ENCODE data around the gene KIF2A.

Gene KIF2A

GRCh38 chr5:62340392-62340791 lies 34.4 kb downstream of the KIF2A start:
- Histone ChIP-seq H3K4me1 (ENCODE audit: insufficient read depth, poor library complexity, severe bottlenecking) (no peaks in the 10 kb centered on the region), H3K27ac (ENCODE audit: poor library complexity, severe bottlenecking) (no peak overlapping the region), H3K27me3 (ENCODE audit: insufficient read depth, poor library complexity, severe bottlenecking) (no peaks in the 10 kb centered on the region), H3K9me3 (ENCODE audit: severe bottlenecking) (no peaks in the 10 kb centered on the region), H3K4me3 (ENCODE audit: severe bottlenecking) (no peak overlapping the region), H3K36me3 (ENCODE audit: low read depth) (peaks cover 5% of the 10 kb centered on the region; the same call in 1 of the 2 replicates)
- DNase-seq (ENCODE audit: low spot score) = no peak
- peak; percentile 10 for TF ChIP-seq CTCF (IDR thresholded peaks at IDR 0.05; ENCODE audit: poor library complexity, severe bottlenecking)
- ATAC-seq (ENCODE audit: low read depth) = no peak

- no peak for ATAC-seq (ENCODE audit: low read depth)
- H3K27ac ChIP-seq (ENCODE audit: poor library complexity, severe bottlenecking) = no peak overlapping the region
- H3K36me3 ChIP-seq (ENCODE audit: low read depth) = peaks cover 9% of the 10 kb centered on the region
- H3K27me3 ChIP-seq (ENCODE audit: insufficient read depth, poor library complexity, severe bottlenecking) = no peaks in the 10 kb centered on the region
- no peak for DNase-seq (ENCODE audit: low spot score)
- TF ChIP-seq CTCF (IDR thresholded peaks at IDR 0.05; ENCODE audit: poor library complexity, severe bottlenecking) = no peak
- no peak overlapping the region for H3K4me3 ChIP-seq (ENCODE audit: severe bottlenecking)
- no peaks in the 10 kb centered on the region for H3K4me1 ChIP-seq (ENCODE audit: insufficient read depth, poor library complexity, severe bottlenecking)
- no peaks in the 10 kb centered on the region for H3K9me3 ChIP-seq (ENCODE audit: severe bottlenecking)
Observed at GRCh38 chr5:62340979-62341378, 35.0 kb downstream of the KIF2A start.

DNA sequence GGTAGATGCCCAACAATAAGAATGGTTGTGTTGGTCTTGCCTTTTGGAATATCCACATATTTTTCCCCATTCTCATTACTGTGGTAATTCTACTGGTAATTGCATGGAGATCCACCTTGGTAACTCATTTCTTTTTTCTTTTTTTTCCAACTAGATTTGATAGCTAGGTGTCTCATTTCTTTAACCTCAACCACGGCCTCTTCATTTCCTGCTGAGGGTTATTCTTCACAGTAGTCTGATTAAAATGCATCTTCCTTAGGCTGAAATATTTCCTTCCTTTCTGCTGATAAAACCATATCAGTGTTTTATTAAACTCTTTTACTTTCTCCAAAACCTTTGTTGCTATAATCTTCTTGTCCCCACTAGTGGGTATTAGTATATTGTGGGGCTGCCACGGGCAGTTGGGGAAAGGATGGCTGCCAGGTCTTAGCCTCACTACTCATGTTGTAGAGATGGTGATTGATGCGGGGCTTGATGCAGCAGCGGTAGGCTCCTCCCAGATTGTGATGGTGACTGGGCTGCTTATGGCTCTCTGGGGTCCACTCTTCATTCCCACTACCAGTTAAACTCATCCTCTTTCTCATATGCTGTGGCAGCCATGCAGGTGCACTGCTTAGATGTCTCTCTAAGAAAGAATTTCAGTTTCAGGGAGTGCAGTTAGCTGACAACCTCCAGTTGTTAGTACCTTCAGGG lies 35.9 kb downstream of the KIF2A start:
- Histone ChIP-seq H3K27me3 (ENCODE audit: insufficient read depth, poor library complexity, severe bottlenecking) (no peaks in the 10 kb centered on the region), H3K4me1 (ENCODE audit: insufficient read depth, poor library complexity, severe bottlenecking) (no peaks in the 10 kb centered on the region), H3K9me3 (ENCODE audit: severe bottlenecking) (no peaks in the 10 kb centered on the region), H3K4me3 (ENCODE audit: severe bottlenecking) (no peak overlapping the region), H3K36me3 (ENCODE audit: low read depth) (peaks cover 17% of the 10 kb centered on the region), H3K27ac (ENCODE audit: poor library complexity, severe bottlenecking) (no peak overlapping the region)
- no peak; the same call in 2 of the 3 replicates for ATAC-seq (ENCODE audit: low read depth)
- TF ChIP-seq CTCF (IDR thresholded peaks at IDR 0.05; ENCODE audit: poor library complexity, severe bottlenecking) = no peak
- no peak for DNase-seq (ENCODE audit: low spot score)

DNA sequence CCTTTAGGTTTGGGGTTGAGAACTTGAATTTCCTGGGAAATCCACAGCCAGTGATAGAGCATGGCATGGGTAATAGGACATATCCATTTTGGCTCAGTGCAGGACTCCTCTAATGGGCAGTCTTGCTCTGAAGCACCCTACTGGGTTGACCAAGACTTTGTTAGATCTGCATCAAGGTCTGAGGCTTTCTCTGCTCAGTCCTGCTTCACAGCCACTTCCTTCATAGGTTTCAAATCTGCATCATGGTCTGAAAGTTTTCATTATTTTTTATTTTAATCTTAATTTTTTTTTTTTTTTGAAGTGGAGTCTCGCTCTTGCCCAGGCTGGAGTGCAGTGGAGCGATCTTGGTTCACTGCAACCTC lies 36.5 kb downstream of the KIF2A start:
- ATAC-seq (ENCODE audit: low read depth) (no peak), DNase-seq (ENCODE audit: low spot score) (no peak)
- H3K4me3 ChIP-seq (ENCODE audit: severe bottlenecking) = no peak overlapping the region
- no peak for TF ChIP-seq CTCF (IDR thresholded peaks at IDR 0.05; ENCODE audit: poor library complexity, severe bottlenecking)
- H3K27me3 ChIP-seq (ENCODE audit: insufficient read depth, poor library complexity, severe bottlenecking) = no peaks in the 10 kb centered on the region
- no peak overlapping the region for H3K27ac ChIP-seq (ENCODE audit: poor library complexity, severe bottlenecking)
- no peaks in the 10 kb centered on the region for H3K4me1 ChIP-seq (ENCODE audit: insufficient read depth, poor library complexity, severe bottlenecking)
- no peaks in the 10 kb centered on the region for H3K9me3 ChIP-seq (ENCODE audit: severe bottlenecking)
- H3K36me3 ChIP-seq (ENCODE audit: low read depth) = peaks cover 23% of the 10 kb centered on the region

- Histone ChIP-seq H3K4me1 (ENCODE audit: insufficient read depth, poor library complexity, severe bottlenecking) (no peaks in the 10 kb centered on the region), H3K36me3 (ENCODE audit: low read depth) (peaks cover 32% of the 10 kb centered on the region), H3K9me3 (ENCODE audit: severe bottlenecking) (no peaks in the 10 kb centered on the region), H3K4me3 (ENCODE audit: severe bottlenecking) (no peak overlapping the region), H3K27me3 (ENCODE audit: insufficient read depth, poor library complexity, severe bottlenecking) (no peaks in the 10 kb centered on the region), H3K27ac (ENCODE audit: poor library complexity, severe bottlenecking) (no peak overlapping the region)
- ATAC-seq (ENCODE audit: low read depth) (peak; percentile 65; the same call in 2 of the 3 replicates), DNase-seq (ENCODE audit: low spot score) (no peak)
- no peak for TF ChIP-seq CTCF (IDR thresholded peaks at IDR 0.05; ENCODE audit: poor library complexity, severe bottlenecking)
Observed at GRCh38 chr5:62343428-62343827, 37.4 kb downstream of the KIF2A start.

Data from RWPE2 (cell line).